ENCODE measurements around the gene CDC40.

The CDC40 gene

DNA sequence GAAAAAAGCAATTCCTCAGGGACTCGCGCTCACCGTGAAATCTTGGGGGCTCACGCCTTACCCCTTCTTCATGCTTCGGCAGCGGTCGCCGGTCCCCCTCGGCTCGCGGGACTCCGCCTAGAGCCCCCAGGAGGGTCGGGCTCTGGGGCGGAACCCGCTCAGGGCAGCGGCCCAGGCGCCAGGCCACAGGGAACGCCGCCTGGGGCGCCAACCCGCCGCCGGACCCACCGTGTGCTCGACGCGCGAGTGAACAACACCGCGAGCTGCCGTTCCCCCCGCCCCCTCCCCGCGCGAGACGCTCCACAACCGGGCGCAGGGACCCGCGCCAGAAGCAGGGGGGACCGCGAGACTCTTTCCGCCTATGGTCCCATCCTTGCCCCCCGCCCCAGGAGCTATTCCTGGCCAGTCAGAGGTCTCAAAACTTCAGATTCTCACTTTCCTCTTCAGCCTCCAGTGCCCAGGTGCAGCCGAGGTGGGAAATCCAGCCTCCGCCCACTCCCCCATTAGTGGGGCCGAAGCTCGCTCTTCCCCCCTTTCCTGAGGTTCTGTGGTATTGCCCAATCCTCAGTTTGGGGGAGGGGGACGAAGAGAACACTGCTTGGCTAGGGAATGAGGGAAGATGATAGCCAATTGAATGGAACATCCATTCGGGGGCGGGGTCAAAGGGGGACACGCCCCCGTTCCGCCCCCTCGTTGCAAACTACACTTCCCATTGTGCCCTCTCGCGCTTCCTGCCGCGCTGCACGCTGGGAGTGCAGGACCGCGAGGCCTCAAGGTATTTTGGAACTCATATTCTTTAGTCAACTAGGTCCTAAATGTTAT lies 610 bp upstream of the CDC40 start, which contains the start of gene WASF1:
TSS of gene WASF1 (minus strand) at position 265 of the 822 bp plus-strand sequence. CDS start 52,069 bp downstream, outside the sequence.
- Histone ChIP-seq H3K36me3 (ENCODE audit: control insufficient read depth in 2 of 2, insufficient read depth in 2 of 2, low read length in 2 of 2) (no peaks in the 10 kb centered on the region), H3K4me1 (ENCODE audit: control insufficient read depth in 2 of 2, insufficient read depth in 2 of 2, low read length in 2 of 2) (peaks cover 18 to 20% of the 10 kb centered on the region in 2 donors), H3K27me3 (ENCODE audit: control insufficient read depth in 2 of 2, insufficient read depth in 2 of 2, low read length in 2 of 2) (no peaks in the 10 kb centered on the region), H3K9ac (ENCODE audit: low read depth in 1 of 2, low read length in 2 of 2) (peak within 1 kb of the TSS; percentile 80 to 81), H3K9me3 (ENCODE audit: control insufficient read depth in 2 of 2, low read length in 2 of 2) (no peaks in the 10 kb centered on the region), H3K4me3 (ENCODE audit: low read length in 2 of 2) (peak within 1 kb of the TSS; percentile 93 to 95), H3K27ac (ENCODE audit: low read depth in 2 of 2, low read length in 2 of 2) (peak within 1 kb of the TSS; percentile 66 to 69)

DNA sequence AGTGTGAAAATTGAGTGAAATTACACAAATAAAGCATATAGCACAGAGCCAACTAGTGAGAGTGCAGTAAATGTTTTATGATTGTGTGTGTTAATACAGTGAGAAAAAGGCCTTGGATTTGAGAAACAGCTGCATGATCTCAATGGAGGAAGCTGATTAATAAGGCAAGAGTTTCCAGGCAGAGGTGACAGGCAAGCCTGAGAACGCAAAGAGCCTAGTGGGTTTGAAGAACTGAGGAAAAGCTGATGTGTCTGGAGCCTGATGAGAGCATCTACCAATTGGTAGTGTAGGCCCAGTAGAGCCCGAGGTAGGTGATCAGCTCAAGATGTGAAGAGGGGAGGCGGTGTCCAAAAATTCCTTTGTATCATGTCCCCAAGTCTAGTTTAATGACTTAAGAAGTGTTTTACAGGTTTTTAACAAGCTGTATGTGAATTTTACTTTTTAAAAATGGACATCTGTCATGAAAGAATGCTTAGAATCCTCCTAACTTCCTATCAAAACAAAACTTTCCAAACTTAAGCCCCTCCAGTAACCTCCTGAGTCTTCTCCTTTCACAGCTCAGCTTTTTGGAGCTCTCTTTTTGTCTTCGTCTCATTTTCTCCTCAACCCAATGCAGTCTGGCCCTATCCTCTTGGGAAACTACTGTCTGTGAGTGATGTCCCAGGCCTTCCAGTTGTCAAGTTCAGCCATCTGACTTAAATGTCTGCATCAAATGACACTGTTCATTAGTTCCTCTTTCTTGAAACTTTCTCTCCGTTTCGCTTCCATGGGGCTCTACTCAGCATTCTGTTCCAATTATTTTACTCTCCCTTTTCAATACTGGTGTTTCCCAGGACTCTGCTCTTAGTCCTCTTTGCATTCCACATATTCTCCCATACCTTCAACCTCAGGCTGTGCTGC lies 1.2 kb downstream of the CDC40 start:
- H3K4me1 ChIP-seq (ENCODE audit: control insufficient read depth in 2 of 2, insufficient read depth in 2 of 2, low read length in 2 of 2), result peaks cover 18 to 20% of the 10 kb centered on the region in 2 donors
- H3K4me3 ChIP-seq (ENCODE audit: low read length in 2 of 2), result peak overlapping the region; percentile 93 to 95
- H3K9ac ChIP-seq (ENCODE audit: low read depth in 1 of 2, low read length in 2 of 2), result peak overlapping the region; percentile 80 to 81
- H3K36me3 ChIP-seq (ENCODE audit: control insufficient read depth in 2 of 2, insufficient read depth in 2 of 2, low read length in 2 of 2), result no peaks in the 10 kb centered on the region
- H3K27ac ChIP-seq (ENCODE audit: low read depth in 2 of 2, low read length in 2 of 2), result no peak overlapping the region
- no peaks in the 10 kb centered on the region for H3K9me3 ChIP-seq (ENCODE audit: control insufficient read depth in 2 of 2, low read length in 2 of 2)
- H3K27me3 ChIP-seq (ENCODE audit: control insufficient read depth in 2 of 2, insufficient read depth in 2 of 2, low read length in 2 of 2), result no peaks in the 10 kb centered on the region

DNA sequence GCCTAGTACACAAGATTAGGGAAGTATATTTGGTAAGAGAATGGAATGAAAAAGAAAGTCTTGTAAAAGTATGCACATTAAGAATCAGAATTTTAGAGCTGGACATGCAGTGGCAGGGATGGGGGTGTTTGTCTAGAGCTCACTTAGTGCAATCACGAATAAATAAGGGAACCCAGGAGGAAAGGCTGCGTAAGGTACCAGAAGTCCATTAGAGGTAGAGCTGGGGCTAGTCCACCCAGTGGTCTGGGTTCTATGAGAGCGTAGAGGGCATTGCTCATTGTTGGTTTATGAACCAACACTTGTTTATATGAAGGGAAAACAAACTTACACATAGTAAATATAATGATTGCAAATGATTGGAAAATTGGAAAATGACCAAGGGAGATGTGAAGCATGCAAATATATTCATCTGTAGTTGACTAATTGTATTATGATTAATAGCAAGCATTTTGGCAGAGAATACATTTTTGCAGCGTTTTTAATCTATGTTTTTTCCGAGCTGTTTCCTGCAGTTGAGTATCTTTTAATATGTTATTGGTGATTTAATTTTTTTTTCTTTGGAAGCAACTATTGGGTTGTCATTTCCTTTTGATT lies 3.2 kb downstream of the CDC40 start:
- H3K4me3 ChIP-seq (ENCODE audit: low read length in 2 of 2), result no peak overlapping the region
- H3K9ac ChIP-seq (ENCODE audit: low read depth in 1 of 2, low read length in 2 of 2), result no peak overlapping the region
- no peaks in the 10 kb centered on the region for H3K27me3 ChIP-seq (ENCODE audit: control insufficient read depth in 2 of 2, insufficient read depth in 2 of 2, low read length in 2 of 2)
- no peaks in the 10 kb centered on the region for H3K9me3 ChIP-seq (ENCODE audit: control insufficient read depth in 2 of 2, low read length in 2 of 2)
- H3K4me1 ChIP-seq (ENCODE audit: control insufficient read depth in 2 of 2, insufficient read depth in 2 of 2, low read length in 2 of 2), result peaks cover 15 to 20% of the 10 kb centered on the region in 2 donors
- H3K36me3 ChIP-seq (ENCODE audit: control insufficient read depth in 2 of 2, insufficient read depth in 2 of 2, low read length in 2 of 2), result no peaks in the 10 kb centered on the region
- H3K27ac ChIP-seq (ENCODE audit: low read depth in 2 of 2, low read length in 2 of 2), result no peak overlapping the region

DNA sequence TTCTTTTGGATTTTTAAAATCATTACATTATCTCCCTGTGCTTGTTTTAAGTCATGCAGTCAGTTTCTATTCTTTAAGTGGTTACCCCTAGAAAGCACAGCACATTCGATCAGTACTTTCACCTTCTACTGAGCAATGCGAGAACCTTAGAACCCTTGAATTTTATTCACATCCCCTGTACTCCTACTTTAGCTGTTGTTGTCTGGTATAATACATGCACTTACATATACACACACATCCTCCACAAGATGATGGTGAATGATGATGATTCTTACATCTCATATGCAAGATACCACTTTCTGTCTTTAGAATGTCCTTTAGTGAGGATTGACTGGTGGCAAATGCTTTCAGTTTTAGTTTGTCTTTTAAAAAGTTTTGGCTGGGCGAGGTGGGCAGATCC lies 5.7 kb downstream of the CDC40 start:
- no peak overlapping the region for H3K27ac ChIP-seq (ENCODE audit: low read depth in 2 of 2, low read length in 2 of 2)
- peaks cover 11 to 16% of the 10 kb centered on the region in 2 donors for H3K4me1 ChIP-seq (ENCODE audit: control insufficient read depth in 2 of 2, insufficient read depth in 2 of 2, low read length in 2 of 2)
- H3K27me3 ChIP-seq (ENCODE audit: control insufficient read depth in 2 of 2, insufficient read depth in 2 of 2, low read length in 2 of 2), result no peaks in the 10 kb centered on the region
- no peaks in the 10 kb centered on the region for H3K36me3 ChIP-seq (ENCODE audit: control insufficient read depth in 2 of 2, insufficient read depth in 2 of 2, low read length in 2 of 2)
- no peak overlapping the region for H3K4me3 ChIP-seq (ENCODE audit: low read length in 2 of 2)
- H3K9ac ChIP-seq (ENCODE audit: low read depth in 1 of 2, low read length in 2 of 2), result no peak overlapping the region
- no peaks in the 10 kb centered on the region for H3K9me3 ChIP-seq (ENCODE audit: control insufficient read depth in 2 of 2, low read length in 2 of 2)

DNA sequence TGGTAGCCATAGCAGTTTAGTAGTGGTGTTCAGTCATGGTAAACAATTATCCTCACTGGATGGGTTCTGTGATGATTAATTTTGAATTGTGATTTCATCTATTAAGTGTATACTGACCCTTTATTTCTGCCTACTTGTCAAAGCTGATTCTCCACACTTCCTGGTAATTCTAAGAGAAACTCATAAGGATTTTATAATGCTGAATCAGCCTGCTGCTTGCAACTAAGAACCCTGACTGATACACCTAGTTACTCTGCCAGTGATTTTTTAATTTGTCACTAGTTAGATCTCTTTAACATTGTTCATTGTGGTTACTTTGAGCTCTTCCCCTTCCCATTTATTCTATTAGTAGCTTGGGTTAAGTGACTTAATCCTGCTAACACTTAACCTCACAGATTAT lies 8.6 kb downstream of the CDC40 start:
- H3K9me3 ChIP-seq (ENCODE audit: control insufficient read depth in 2 of 2, low read length in 2 of 2), result no peaks in the 10 kb centered on the region
- H3K36me3 ChIP-seq (ENCODE audit: control insufficient read depth in 2 of 2, insufficient read depth in 2 of 2, low read length in 2 of 2), result peaks cover 0 to 3% of the 10 kb centered on the region in 2 donors
- H3K4me1 ChIP-seq (ENCODE audit: control insufficient read depth in 2 of 2, insufficient read depth in 2 of 2, low read length in 2 of 2), result no peaks in the 10 kb centered on the region
- H3K27me3 ChIP-seq (ENCODE audit: control insufficient read depth in 2 of 2, insufficient read depth in 2 of 2, low read length in 2 of 2), result no peaks in the 10 kb centered on the region
- no peak overlapping the region for H3K27ac ChIP-seq (ENCODE audit: low read depth in 2 of 2, low read length in 2 of 2)
- H3K4me3 ChIP-seq (ENCODE audit: low read length in 2 of 2), result no peak overlapping the region
- H3K9ac ChIP-seq (ENCODE audit: low read depth in 1 of 2, low read length in 2 of 2), result no peak overlapping the region

DNA sequence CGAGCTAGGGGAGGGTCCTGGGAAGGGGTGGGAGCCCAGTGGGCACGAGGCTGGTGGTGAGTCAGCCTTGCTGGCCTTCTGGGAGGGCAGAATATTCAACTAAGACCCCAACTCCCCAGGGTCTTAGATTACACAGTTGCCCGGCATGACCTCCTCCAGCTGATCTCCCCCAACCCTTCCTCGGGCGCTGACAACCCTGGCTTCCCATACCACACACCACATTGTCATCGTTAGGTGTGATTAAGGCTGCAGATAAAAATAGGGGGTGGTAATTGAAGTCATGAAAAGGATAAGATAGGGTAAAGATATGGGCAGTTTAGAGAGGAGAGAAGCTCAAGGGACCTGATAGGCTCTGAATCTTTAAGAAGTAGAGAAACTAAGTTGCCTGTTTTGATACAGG lies 10.5 kb downstream of the CDC40 start:
- Histone ChIP-seq H3K27me3 (ENCODE audit: control insufficient read depth in 2 of 2, insufficient read depth in 2 of 2, low read length in 2 of 2) (no peaks in the 10 kb centered on the region), H3K4me1 (ENCODE audit: control insufficient read depth in 2 of 2, insufficient read depth in 2 of 2, low read length in 2 of 2) (no peaks in the 10 kb centered on the region), H3K27ac (ENCODE audit: low read depth in 2 of 2, low read length in 2 of 2) (no peak overlapping the region), H3K9me3 (ENCODE audit: control insufficient read depth in 2 of 2, low read length in 2 of 2) (no peaks in the 10 kb centered on the region), H3K36me3 (ENCODE audit: control insufficient read depth in 2 of 2, insufficient read depth in 2 of 2, low read length in 2 of 2) (peaks cover 5 to 8% of the 10 kb centered on the region in 2 donors), H3K4me3 (ENCODE audit: low read length in 2 of 2) (no peak overlapping the region), H3K9ac (ENCODE audit: low read depth in 1 of 2, low read length in 2 of 2) (no peak overlapping the region)

DNA sequence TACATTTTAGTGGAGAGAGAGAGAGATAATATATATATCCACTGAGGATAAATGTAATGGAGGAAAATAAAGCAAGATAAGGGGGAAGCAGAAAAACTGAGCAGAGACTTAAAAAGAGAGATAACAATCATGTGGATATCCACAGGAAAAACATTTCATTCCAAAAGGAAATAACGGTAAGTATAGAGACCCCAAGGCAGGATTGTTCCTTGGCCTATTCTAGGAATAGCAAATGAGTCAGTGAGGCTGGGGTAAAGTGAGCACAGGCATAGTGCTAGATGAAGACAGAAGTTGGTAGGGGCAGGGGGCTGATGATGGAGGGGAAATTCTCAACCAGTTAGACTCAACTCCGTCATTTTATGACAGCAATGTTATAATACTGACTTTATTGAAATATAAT lies 11.2 kb downstream of the CDC40 start:
- Histone ChIP-seq H3K4me1 (ENCODE audit: control insufficient read depth in 2 of 2, insufficient read depth in 2 of 2, low read length in 2 of 2) (no peaks in the 10 kb centered on the region), H3K9ac (ENCODE audit: low read depth in 1 of 2, low read length in 2 of 2) (no peak overlapping the region), H3K27me3 (ENCODE audit: control insufficient read depth in 2 of 2, insufficient read depth in 2 of 2, low read length in 2 of 2) (no peaks in the 10 kb centered on the region), H3K27ac (ENCODE audit: low read depth in 2 of 2, low read length in 2 of 2) (no peak overlapping the region), H3K4me3 (ENCODE audit: low read length in 2 of 2) (no peak overlapping the region), H3K36me3 (ENCODE audit: control insufficient read depth in 2 of 2, insufficient read depth in 2 of 2, low read length in 2 of 2) (peaks cover 5 to 8% of the 10 kb centered on the region in 2 donors), H3K9me3 (ENCODE audit: control insufficient read depth in 2 of 2, low read length in 2 of 2) (no peaks in the 10 kb centered on the region)

DNA sequence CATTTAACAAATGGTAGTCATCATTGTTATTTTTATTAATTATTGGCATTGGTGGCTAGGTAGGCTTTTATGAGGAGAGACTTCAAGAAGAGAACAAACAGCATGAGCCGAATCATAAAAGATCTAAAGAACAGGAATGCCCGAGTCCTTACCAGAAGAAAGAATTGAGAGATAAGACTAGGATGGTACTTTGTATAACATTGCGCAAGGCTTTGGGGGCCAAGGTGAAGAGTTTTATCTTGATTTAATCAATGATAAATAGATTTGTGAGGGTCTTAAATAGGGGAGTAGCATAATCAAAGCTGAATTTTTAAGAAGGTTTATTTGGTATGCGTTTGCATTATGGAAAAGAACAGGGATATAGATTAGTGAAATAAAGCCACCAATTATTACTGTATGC lies 15.4 kb downstream of the CDC40 start:
- no peaks in the 10 kb centered on the region for H3K9me3 ChIP-seq (ENCODE audit: control insufficient read depth in 2 of 2, low read length in 2 of 2)
- no peaks in the 10 kb centered on the region for H3K4me1 ChIP-seq (ENCODE audit: control insufficient read depth in 2 of 2, insufficient read depth in 2 of 2, low read length in 2 of 2)
- peaks cover 5 to 8% of the 10 kb centered on the region in 2 donors for H3K36me3 ChIP-seq (ENCODE audit: control insufficient read depth in 2 of 2, insufficient read depth in 2 of 2, low read length in 2 of 2)
- H3K4me3 ChIP-seq (ENCODE audit: low read length in 2 of 2), result no peak overlapping the region
- no peaks in the 10 kb centered on the region for H3K27me3 ChIP-seq (ENCODE audit: control insufficient read depth in 2 of 2, insufficient read depth in 2 of 2, low read length in 2 of 2)
- no peak overlapping the region for H3K9ac ChIP-seq (ENCODE audit: low read depth in 1 of 2, low read length in 2 of 2)
- no peak overlapping the region for H3K27ac ChIP-seq (ENCODE audit: low read depth in 2 of 2, low read length in 2 of 2)

DNA sequence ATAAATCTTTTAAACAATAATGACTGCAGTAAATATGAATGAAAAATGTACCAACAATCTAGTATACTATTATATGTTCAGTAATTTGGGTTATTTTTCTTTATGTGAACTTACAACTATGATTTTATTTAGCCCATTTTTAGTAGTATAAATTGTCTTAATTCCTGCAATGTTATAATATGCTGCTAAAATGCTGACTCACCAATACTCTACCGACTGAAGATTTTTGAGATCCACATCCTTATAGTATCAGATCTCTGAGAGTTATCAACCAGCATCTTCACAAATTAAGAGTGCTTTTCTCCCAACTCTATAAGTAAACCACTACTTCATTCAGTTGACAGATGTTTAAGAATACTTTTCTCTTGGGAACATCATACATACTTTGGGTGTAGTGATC lies 16.6 kb downstream of the CDC40 start:
- H3K36me3 ChIP-seq (ENCODE audit: control insufficient read depth in 2 of 2, insufficient read depth in 2 of 2, low read length in 2 of 2), result peaks cover 5 to 8% of the 10 kb centered on the region in 2 donors
- H3K4me1 ChIP-seq (ENCODE audit: control insufficient read depth in 2 of 2, insufficient read depth in 2 of 2, low read length in 2 of 2), result no peaks in the 10 kb centered on the region
- no peak overlapping the region for H3K27ac ChIP-seq (ENCODE audit: low read depth in 2 of 2, low read length in 2 of 2)
- H3K27me3 ChIP-seq (ENCODE audit: control insufficient read depth in 2 of 2, insufficient read depth in 2 of 2, low read length in 2 of 2), result no peaks in the 10 kb centered on the region
- no peaks in the 10 kb centered on the region for H3K9me3 ChIP-seq (ENCODE audit: control insufficient read depth in 2 of 2, low read length in 2 of 2)
- H3K4me3 ChIP-seq (ENCODE audit: low read length in 2 of 2), result no peak overlapping the region
- no peak overlapping the region for H3K9ac ChIP-seq (ENCODE audit: low read depth in 1 of 2, low read length in 2 of 2)

DNA sequence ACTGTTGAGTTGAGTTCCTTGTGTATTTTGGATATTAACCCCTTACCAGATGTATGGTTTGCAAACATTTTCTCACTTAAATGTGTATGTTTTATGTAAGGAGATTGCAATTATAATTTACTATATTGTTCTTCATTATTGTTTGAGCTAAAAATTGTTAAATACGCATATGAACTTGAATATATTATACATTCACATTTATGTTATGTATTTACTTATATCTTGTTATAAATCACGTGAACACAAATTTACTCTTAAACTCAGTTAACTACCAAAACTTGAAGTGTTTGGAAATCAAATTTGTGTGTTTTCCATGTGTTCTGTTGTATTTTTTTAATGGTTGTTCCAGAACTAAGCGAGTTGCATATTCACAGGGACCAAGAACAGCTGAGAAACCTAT lies 18.3 kb downstream of the CDC40 start:
- Histone ChIP-seq H3K27ac (ENCODE audit: low read depth in 2 of 2, low read length in 2 of 2) (no peak overlapping the region), H3K36me3 (ENCODE audit: control insufficient read depth in 2 of 2, insufficient read depth in 2 of 2, low read length in 2 of 2) (peaks cover 5 to 7% of the 10 kb centered on the region in 2 donors), H3K4me1 (ENCODE audit: control insufficient read depth in 2 of 2, insufficient read depth in 2 of 2, low read length in 2 of 2) (no peaks in the 10 kb centered on the region), H3K4me3 (ENCODE audit: low read length in 2 of 2) (no peak overlapping the region), H3K9me3 (ENCODE audit: control insufficient read depth in 2 of 2, low read length in 2 of 2) (no peaks in the 10 kb centered on the region), H3K9ac (ENCODE audit: low read depth in 1 of 2, low read length in 2 of 2) (no peak overlapping the region), H3K27me3 (ENCODE audit: control insufficient read depth in 2 of 2, insufficient read depth in 2 of 2, low read length in 2 of 2) (no peaks in the 10 kb centered on the region)
